ENCODE results near the gene FAM163B.
"Not testable (repeated sequence)": the region's sequence is repeated elsewhere in the genome, so short reads cannot be mapped to it uniquely, and the experiment has no call there.

FAM163B gene

DNA sequence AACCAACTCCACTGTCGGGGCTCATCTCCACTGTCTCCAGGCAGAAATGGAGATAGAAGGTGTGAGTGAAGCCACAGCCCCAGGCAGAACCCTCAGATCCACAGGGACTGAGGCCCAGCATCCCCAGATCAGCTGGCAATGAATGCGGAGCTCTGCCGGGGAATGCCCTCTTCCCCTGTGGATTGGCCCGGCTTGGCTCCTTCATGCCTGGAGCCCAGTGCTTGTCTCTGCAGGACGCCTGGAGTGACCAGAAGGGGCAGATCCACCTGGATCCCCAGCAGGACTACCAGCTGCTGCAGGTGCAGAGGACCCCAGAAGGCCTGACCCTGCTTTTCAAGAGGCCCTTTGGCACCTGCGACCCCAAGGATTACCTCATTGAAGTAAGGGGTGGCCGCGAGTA is 30.4 kb upstream of the FAM163B start:
- DNase-seq (ENCODE audit: low spot score), result no peak

DNA sequence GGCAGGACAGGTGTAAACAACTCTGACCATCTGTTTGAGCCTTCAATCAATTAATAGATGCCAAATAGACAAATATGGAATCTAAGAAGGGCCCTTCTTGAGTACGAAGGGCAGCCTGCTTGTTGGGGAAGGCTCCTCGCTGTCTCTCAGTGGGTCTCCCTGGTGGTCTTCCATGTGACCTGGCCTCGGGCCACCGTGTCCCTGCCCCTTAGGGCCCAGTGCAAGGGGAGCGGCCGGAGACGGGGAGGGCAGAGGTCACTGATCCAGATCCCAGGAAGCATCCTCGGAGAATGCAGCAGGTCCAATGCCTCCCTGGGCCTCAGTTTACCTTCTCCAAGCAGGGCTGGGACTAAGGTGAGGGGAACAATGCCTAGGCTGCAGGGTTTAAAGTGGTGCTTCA is 29.5 kb upstream of the FAM163B start:
- no peak for DNase-seq (ENCODE audit: low spot score)

DNA sequence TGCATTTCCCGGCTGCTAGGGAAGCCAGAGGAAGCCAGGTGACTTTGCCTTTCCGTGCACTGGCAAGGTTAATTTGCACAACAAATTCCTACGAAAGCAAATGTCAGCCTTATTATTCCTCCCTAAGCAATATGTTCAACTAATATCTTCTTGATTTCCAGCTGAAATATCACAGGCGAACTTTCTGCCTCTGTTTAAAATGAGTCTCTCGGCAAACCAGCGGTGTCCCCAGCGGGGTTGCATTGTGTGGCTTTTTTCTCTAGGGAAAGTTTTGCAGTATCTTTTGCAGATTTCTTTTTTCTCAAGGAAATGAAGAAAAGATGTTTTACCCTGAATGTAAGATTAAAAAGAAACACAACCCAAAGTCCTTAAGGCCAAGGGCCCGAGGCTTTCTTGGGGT is 28.9 kb upstream of the FAM163B start:
- DNase-seq (ENCODE audit: low spot score), result no peak

DNA sequence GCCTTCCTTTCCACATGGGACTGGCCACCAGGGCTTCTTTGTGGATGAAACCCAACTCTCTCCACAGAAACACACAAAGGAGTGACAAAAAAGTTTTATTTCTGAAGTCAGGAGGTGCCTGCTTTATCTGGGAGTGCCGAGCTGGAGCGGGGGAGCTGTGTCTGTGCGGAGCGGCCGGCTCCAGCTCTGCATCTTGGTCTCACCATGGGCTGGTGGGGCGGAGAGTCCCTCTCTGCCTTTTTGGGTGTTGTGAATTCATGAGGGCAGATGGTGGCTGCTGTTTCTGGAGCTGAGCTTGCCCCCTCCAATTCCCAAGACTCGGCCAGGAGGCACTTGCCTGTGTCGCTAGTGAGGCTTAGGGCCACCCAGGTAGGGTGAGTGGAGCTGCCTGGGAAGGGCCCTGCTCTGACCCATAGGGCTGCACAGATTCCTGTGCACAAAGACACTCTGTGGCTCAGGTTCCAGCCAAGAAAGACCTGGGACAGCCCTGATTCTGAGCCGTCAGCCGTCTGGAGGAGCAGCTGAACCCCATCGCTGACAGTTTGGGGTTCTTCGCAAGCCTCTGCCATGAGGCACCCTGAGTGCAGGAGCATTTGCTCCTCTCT is 28.4 kb upstream of the FAM163B start:
- no peak for DNase-seq (ENCODE audit: low spot score)

DNA sequence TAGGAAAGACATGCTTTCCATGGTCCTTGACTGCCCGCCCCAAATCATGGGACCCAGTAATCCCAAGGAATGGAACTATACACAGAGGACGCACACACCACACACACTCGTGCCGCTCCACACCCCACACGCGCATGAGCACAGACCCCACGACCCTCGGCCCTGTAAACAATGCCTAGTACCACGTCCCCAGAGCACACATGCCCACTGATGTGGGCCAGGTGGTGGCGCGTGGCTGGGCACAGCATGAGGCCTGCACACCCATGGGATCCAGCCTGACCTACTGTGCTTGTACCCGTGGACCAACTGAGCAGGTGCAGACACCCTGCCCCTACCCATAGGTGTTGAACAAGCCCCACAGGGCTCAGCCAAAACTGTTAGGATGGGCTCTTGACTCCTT is 27.7 kb upstream of the FAM163B start:
- no peak for DNase-seq (ENCODE audit: low spot score)

DNA sequence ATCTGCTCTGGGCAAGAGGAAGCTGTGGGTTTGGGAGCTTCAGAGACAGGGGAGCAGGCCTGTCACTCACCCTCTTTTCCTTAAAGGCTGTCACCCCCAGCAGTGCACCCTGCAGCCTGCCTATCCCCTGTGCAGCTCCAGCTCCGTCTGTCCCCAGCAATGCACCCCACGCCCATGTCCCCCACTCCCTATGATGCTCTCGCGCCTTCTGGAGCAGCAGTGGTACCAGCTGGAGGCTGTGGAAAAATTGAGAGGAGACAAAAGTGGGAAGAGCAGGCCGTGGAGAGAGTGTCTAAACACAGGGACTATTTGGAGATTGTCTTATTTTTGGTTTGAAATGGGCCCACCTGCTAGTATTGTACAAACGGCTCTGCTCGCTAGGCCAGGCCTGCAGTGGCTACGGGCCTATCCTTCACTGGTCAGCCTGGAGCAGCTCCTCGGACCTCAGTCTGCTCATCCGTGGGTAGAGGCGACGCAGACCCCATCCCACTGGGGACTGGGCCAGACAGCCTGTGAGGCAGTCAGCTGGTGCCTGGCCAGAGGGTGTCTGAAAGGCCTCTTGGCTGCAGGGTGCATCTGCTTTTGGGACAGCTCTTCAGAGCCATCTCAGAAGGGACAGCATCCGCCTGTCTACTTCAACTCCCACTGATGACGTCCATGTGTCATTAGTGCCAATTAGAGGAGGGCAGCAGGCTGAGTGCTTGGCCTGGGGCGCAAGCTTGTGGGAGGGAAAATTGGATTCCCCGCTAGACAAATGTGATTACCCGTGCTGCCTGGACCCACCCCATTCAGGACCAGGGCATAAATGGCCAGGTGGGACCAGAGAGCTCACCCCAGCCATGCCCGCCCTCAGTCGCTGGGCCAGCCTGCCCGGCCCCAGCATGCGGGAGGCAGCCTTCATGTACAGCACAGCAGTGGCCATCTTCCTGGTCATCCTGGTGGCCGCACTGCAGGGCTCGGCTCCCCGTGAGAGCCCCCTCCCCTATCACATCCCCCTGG is 26.6 kb upstream of the FAM163B start, which contains the start of gene DBH:
Gene DBH (plus strand): TSS at position 831 of the 999 bp plus-strand sequence. CDS start 9 bp downstream, at position 840.
- no peak for DNase-seq (ENCODE audit: low spot score)

DNA sequence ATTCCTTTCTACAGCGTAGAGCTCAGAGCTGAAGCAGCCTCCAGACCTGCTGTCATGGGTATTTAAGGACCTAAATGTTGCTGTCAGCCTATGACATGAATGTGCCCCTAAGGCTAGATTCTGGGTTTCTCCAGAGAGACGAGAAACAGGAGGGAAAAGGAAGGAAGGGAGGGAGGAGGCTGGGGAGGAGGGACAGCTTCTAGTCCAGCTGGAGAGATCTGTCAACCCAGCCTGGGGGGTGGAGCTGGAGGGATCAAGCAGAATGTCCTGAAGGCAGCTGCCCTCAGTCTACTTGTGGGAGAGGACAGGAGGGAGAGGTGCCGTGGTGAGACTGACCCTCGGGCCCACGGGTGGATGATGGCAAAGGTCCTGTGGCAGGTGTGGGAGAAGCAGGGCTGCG is 25.9 kb upstream of the FAM163B start:
- no peak for DNase-seq (ENCODE audit: low spot score)

DNA sequence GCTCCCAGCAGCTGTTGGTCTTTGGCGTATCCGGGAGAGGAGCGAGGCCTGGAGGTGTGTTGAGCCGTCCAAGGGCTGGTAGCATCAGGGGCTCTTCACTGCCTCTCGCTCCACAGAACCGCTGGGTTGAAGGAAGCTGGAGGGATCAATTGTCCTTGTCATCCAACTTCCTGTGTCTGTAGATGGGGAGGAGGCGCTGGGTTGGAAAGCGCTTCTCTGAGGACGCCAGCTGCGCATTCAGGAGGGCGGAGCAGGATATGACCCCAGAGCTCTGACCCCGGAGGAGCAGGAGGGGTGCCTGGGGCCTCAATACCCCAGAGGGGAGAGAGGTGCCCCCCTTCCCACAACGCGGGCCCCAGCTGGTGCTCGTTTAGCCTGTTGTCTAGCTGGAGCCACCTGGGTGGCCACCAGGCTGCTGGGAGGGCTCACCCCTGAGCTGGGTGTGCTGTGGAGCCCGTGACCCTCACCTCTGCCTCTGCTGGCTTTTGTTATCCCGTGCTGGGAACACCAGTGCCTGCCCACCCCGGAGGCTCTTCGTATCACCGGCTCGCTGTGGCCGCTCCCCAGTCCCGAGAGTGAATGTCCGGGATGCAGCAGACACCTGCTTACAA is 25.0 kb upstream of the FAM163B start:
- no peak for DNase-seq (ENCODE audit: low spot score)

DNA sequence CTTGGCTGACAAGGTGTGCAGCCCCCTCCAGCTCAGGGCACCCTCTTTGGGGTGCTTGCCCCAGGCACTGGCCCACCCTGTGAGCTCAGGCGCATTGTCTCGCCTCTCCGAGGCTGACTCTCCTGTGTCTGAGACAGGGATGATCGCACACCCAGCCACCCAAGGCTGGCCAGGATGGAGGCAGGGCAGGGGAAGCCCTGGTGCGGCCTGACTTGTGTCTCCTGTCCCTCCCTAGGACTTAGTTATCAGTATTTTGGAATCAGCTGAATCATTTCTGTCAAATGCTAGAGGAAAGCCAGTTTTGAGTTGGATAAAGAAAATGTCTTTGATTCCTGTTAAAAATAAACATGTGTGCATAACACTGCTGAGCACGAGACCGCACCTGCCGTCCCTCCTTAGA is 24.5 kb upstream of the FAM163B start:
- DNase-seq (ENCODE audit: low spot score), result no peak

DNA sequence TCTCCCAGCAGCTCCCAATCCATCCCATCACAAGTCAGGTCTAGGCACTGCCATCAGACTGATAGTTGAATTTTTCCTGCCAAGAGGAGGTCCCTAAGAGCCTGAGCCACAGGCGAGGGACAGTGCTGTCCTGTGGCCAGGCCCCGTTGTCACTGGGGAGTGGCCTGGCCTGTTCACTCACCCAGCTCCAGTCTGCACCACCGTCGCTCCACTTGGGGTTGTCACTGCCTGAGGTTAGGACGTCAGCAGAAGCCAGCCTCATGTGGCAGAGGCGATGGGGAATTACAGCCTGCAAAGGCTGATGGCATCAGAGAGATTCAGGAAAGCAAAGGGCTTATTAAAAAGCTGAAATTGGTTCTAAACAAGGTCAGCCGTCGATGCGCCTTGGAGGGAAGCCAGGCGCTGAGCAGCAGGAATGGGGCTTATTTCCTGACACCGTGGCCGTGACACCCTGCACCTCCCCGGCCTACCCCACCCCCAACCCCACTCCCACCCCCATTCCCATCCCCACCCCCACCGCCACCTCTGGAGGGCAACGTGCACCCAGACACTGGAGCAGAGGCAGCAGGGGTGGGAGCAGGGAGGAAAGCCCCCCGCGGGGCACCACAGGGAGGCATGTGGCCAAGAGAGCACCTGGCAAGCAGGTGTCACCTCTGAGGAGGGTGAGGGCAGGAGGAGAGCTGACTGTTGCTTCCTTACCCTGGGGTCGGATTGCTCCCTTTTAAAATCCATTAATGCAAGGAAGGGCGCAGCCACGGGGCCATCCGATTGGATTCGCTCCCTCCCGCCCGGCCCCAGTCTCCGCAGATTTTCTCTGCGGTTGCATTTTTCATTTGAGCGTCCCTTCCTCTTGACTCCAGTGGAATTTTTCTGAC is 23.9 kb upstream of the FAM163B start:
- no peak for DNase-seq (ENCODE audit: low spot score)

DNA sequence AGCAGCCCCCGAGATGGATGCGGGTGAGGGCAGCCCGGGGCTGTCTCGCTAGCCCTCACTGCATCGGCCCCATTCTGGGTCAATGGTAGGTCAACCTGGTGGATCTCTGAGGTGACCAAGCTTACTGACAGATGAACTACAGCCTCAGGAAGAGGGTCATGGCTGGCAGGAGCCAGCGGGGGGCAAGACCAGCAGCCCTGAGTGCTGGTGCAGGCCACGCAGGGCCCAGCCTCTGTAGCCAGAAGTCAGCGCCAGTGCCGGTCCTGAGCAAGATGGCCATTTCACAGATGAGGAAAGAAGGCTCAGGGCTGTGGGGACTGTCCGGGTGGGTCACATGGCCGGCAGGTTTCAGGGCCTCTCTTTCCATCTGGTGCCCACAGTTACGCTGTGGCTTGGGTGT is 21.9 kb upstream of the FAM163B start:
- no peak for DNase-seq (ENCODE audit: low spot score)

DNA sequence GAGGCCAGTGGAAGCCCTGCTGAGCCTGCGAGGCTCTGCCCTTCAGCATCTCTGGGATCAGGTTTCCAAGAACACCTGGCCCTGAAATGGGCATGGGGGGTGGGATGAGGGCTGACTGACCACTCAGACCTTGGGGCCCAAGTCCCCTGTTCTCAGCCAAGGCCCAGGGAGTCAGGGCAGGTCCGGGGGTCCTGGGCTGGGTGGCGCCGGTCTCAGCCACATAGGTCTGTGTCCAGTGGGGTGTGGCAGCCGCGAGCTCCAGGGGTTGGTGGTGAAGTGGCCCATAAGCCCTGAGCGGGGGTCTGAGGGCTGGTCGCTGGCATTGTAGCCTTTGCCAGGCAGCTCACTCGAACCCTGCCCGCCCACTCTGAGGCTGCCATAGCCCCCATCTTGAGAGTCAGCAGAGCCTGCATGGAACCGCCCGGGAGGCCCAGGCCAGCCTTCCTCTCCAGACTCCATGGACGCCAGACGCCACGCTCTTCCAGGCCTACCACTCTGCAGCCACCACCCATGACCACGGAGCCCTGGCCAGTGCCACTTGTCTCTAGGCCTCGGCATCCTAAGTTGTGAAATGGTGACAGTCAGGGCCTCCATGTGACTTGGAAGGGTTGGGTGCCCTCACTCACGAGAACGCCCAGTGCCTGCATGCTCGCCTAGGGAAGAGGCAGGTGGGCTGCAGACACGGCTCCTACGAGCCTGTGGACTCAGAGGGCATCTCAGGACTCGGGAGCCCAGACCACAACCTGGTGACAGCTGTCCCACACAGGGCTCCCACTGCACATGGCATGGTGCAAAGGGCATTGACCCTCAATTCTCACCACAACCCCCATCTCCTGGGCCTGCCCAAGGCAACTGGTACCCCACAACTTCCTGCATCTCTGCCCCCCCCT is 20.3 kb upstream of the FAM163B start:
- no peak for DNase-seq (ENCODE audit: low spot score)

DNA sequence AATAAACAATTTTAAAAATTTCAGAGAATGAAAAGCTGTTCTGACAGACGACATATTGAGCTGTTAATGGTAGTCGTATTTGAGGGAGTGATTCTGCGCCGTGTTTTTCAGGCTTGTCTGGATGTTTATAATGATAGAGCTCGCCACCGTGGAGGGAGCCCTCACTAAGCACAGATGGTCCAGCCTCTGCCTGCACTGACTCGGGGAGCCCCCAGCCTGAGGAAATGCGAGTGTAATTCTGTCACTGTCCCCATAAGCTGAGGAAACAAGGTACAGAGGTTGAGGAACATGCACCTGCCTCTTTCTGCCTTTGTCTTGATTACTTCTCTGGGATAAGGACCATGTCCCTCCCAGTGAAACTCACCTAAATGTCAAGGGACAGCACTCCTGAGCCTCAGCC is 19.6 kb upstream of the FAM163B start:
- DNase-seq (ENCODE audit: low spot score), result no peak

DNA sequence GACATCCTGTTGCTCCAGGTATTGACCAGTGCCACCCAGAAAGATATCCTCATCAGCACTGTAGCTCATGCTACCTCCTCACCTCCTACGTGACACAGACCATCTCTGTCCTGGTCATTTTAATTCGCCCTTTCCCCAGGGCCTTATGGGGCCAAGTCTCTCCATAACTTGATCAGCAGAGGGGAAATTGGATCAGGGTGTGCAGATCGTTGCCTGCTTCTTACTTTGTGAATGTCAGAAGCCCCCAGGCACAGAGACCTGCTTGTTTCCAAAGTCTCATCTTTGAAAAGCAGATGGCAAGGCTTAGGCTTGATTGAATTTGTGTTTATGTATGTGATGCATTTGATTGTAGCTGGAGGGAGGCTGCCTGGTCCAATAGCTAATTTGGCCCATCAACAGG is 18.2 kb upstream of the FAM163B start:
- DNase-seq (ENCODE audit: low spot score), result no peak

DNA sequence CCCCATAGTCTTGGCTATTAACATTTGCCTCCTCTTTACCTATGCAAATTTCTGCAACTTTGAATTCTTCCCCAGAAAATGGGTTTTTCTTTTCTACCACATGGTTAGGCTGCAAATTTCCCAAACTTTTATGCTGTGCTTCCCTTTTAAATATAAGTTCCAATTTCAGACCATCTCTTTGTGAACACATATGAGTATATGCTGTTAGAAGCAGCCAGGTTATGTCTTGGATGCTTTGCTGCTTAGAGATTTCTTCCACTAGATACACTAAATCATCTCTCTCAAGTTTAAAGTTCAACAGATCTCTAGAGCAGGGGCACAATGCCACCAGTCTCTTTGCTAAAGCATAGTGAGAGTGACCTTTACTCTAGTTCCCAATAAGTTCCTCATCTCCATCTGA is 16.8 kb upstream of the FAM163B start:
- not testable (repeated sequence) for DNase-seq (ENCODE audit: low spot score)

DNA sequence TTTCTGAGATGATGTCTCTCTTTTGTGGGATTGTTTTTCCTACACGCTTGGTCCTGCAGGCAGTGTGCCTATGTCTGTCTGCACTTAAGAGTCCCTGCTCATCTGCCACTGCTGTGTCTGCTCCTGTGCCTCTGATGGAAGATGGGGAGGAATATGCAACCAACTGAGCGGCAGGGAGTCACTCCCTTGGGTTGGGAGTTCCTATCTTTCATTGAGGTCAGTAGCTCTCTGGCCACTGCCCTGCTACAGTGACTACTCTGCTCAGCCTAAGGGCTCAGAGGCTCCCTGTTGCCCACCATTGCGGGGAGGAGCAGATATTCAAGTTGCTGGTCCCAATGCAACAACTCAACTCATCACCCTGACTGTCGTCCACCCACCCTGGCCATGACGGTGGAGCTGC is 13.4 kb upstream of the FAM163B start:
- DNase-seq (ENCODE audit: low spot score), result no peak

DNA sequence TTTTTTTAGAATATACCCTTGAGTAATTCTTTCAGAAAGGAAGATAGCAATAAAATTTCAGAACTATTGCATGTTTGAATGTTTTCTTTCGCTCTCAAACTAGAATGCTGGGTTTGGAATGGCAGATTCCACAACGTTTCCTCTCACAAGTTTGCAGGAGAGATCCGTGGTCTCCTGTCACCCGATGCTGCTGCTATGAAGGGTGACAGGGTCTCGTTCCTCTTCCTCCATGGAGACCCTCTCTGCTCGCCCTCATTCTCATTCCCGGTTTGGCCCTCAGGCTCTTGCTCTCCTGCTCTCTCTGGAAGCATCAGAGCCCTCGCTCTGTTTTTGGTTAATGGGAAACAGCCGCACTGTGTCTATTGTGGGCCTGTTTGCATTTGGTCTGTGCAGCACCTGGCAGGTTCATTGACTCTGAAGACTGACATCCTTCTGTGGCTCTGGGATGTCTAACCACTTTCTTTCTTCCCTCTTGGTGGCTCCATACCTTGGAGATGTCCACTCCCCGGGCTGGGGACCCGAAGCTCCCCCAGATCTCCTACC is 12.6 kb upstream of the FAM163B start:
- no peak for DNase-seq (ENCODE audit: low spot score)

DNA sequence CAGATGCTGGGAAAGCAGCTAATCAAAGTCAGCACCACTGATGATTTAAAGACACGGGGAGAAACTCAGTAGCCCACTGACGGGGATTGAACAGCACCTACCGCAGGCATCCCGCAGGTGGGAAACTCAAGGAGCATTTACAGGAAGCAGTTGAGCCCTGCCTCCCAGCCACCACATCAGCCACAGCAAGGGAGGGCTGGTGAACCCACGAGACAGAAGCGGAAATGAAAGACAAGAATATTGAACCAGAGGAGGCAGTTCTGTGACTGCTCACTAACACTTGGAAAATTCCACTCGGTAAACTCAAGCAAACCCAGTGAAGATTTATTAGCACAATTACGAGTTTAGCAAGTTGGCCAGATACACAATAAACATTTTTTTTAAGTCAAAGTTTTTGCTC is 10.6 kb upstream of the FAM163B start:
- DNase-seq (ENCODE audit: low spot score), result no peak

DNA sequence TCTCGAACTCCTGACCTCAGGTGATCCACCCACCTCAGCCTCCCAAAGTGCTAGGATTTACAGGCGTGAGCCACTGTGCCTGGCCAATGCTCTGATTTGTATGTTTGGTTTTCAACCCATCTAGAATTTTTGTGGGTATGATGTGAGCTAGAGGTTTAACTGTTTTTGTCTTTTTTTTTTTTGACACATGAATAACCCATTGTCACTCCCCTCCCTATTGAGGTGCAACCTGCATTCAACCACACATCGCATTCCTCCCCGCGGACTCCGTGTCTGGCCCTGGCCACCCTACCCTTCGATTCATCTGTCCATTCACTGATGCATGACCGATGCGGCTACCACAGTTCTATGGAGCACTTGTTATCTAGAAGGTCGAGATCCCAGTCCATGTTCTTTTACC is 9.5 kb upstream of the FAM163B start:
- no peak for DNase-seq (ENCODE audit: low spot score)

DNA sequence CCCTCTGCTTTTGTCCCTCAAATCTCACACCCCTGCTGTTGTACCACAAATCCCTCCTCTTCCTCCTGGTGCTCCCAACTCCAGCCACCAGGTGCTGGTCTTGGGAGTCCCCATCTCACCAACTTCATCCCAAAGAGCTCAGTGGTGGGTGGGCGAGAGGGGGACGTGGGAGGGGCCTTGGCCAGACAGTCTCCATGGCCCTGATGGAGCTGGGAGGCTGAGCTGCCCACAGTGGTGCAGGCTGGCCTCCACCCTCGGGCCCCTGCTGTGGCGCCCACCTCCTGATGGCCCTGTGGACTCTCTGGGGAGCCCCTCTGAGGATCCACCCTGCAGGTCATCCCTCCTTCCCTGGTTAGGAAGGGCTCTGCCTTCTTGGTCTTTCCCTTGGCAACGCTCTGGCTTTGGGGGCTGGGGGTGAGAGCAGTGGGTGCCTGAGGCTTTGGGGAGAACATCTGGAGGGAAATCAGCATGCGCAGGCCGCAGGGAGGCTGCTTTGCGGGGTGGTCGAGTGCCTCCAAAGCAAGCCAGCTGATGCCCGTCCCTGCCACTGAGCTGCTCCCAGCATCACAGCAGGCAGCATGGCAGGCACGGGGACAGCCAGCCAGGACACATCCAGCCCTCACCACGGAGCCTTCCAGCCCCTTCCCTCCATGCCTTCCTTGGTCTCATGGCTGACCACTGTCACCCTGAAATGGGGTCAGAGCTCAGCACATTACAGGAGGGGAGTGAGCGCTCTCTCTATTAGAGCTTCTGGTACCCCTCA is 7.6 kb upstream of the FAM163B start:
- no peak for DNase-seq (ENCODE audit: low spot score)
